Sigmoid colon (tissue), 4 donors: Measurements from ENCODE around the gene CCDC157.

Source experiments
- POLR2AphosphoS5 ChIP-seq, 4 donors: sonication (generic); formaldehyde crosslinking; IDR thresholded peaks; one replicate each; pipeline ENCODE4 v1.6.1; 2017; ENCODE audit warnings: antibody characterized with exemption in 4 of 4
- TF ChIP-seq, protein P1 (sequence below), 4 experiments: fragments of 450-650 bp in 3 of 4; fragments of 200-600 bp in 1 of 4; IDR thresholded peaks; one replicate each; pipeline ENCODE4 v1.5.1; 2016 to 2019; ENCODE audit warnings: antibody characterized with exemption in 4 of 4, mild to moderate bottlenecking in 3 of 4, moderate library complexity in 2 of 4

DNA sequence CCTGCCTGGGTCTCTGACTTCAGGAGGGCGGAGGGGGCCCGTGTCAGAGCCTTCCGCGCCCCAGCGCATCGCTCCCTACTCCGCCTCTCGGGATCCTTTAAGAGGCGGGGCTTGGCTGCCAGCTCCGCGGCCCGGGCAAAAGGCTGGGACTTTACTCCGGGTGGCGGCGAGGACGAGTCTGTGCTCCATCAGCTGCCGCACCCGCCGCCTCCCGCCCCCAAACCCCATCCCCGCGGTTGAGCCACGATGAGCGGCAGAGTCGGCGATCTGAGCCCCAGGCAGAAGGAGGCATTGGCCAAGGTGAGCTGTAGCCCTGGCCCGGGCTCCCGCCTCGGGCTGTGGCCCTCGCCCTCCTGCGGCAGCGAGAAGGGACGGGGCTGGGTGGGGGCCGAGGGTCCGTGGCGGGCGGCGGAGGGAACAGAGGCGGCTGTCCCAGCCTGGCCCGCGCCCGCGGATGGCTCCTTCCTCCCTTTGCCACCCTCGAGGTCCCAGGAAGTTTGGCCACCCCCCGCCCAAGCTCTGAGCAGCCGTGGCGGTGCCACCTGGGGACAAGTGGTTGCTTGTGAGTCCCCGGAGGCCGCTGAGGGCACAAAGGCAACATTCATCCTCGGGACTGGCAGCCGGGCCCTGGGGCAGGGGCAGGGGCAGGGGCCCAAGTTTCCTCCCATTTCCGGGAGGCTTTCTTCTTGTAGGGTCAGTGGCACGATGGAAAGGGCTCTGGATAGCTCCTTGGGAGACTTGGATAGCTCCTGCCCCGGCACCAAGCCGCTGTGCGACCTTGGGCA is 40.3 kb downstream of the CCDC157 start, which contains the start of gene SEC14L2:
- TF ChIP-seq, protein P1, sequence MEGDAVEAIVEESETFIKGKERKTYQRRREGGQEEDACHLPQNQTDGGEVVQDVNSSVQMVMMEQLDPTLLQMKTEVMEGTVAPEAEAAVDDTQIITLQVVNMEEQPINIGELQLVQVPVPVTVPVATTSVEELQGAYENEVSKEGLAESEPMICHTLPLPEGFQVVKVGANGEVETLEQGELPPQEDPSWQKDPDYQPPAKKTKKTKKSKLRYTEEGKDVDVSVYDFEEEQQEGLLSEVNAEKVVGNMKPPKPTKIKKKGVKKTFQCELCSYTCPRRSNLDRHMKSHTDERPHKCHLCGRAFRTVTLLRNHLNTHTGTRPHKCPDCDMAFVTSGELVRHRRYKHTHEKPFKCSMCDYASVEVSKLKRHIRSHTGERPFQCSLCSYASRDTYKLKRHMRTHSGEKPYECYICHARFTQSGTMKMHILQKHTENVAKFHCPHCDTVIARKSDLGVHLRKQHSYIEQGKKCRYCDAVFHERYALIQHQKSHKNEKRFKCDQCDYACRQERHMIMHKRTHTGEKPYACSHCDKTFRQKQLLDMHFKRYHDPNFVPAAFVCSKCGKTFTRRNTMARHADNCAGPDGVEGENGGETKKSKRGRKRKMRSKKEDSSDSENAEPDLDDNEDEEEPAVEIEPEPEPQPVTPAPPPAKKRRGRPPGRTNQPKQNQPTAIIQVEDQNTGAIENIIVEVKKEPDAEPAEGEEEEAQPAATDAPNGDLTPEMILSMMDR (IDR thresholded peaks at IDR 0.05): no peak
- peak; percentile 25 to 74 (median 52) for TF ChIP-seq POLR2AphosphoS5 (IDR thresholded peaks at IDR 0.05)
